Adrenal gland (tissue), 5 donors: Measurements from ENCODE around the gene UBAP1.

Experiments
- CTCF ChIP-seq, 6 experiments: fragments of 450-650 bp in 4 of 6; fragments of 200-600 bp in 2 of 6; sonication (generic) in 1 of 6; IDR thresholded peaks; 1 replicate in 5 of 6; 2 replicates in 1 of 6; pipeline versions ENCODE4 v1.5.1 to v1.8.0; 2016 to 2021; ENCODE audit warnings: antibody characterized with exemption in 6 of 6, mild to moderate bottlenecking in 2 of 6, moderate library complexity in 1 of 6
- POLR2A ChIP-seq, 2 donors: fragments of 450-650 bp; IDR thresholded peaks; one replicate each; pipeline ENCODE4 v1.6.1; 2017; ENCODE audit warnings: antibody characterized with exemption in 2 of 2, mild to moderate bottlenecking in 2 of 2, moderate library complexity in 1 of 2
- donor health status: DM: no; HTN: no; CAD: no.

DNA sequence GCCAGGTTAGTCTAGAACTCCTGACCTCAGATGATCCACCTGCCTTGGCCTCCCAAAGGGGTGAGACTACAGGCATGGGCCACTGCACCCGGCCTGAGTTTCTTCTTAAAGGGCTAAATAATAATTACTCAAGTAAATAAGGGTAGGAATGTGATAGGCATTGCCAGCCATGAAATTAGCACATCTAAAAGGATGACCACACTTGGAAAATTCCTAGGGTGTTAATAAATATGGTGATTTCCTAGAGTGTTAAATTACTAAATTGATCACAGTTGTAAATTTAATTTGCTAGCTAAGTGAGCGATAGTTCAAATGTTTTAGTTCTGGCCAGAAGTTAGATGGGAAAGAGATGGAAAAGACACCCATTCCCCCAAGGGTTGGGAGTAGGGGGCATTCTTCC, 53.4 kb downstream of the UBAP1 start:
- TF ChIP-seq CTCF (IDR thresholded peaks at IDR 0.05) (no peak), POLR2A (IDR thresholded peaks at IDR 0.05) (no peak)
